Uterus (tissue), 4 donors: ENCODE data around the gene CDC42EP3. TPM values are rescaled to one million over a fixed set of nuclear protein-coding genes. Genes with fewer than 3 reads are reported as not detected.
A peak's percentile ranks its signal among the peaks of the same experiment; 100 is the strongest.

Experiments used
- DNase-seq, 2 donors: peaks; one replicate each; pipeline ENCODE4 v3.0.0-alpha.2; 2019 to 2020
- H3K27ac ChIP-seq, 2 donors: fragments of 200-600 bp; sonication (generic); 1 replicate in 1 of 2; 2 replicates in 1 of 2; pipeline ENCODE4 v1.5.1; 2016 to 2018
- H3K27me3 ChIP-seq, 2 donors: fragments of 200-600 bp; sonication (generic); one replicate each; pipeline ENCODE4 v1.5.1; 2018 to 2019; ENCODE audit warnings: control low read depth in 1 of 2
- H3K36me3 ChIP-seq, 2 donors: fragments of 200-600 bp; sonication (generic); one replicate each; pipeline ENCODE4 v1.5.1; 2019; ENCODE audit warnings: control low read depth in 1 of 2
- H3K4me1 ChIP-seq, 2 donors: fragments of 200-600 bp; sonication (generic); one replicate each; pipeline ENCODE4 v1.5.1; 2018 to 2019; ENCODE audit warnings: control low read depth in 1 of 2
- H3K4me3 ChIP-seq, 2 donors: fragments of 200-600 bp; sonication (generic); 1 replicate in 1 of 2; 2 replicates in 1 of 2; pipeline ENCODE4 v1.5.1; 2018 to 2019; ENCODE audit warnings: mild to moderate bottlenecking in 1 of 2
- H3K9me3 ChIP-seq, 2 donors: fragments of 200-600 bp; sonication (generic); one replicate each; pipeline ENCODE4 v1.5.1; 2019; ENCODE audit warnings: control low read depth in 1 of 2
- POLR2A ChIP-seq, 2 donors: fragments of 450-650 bp; IDR thresholded peaks; one replicate each; pipeline ENCODE4 v1.6.1; 2016; ENCODE audit warnings: antibody characterized with exemption in 2 of 2, mild to moderate bottlenecking in 1 of 2, moderate library complexity in 1 of 2
- intact Hi-C: fragments of 100-400 bp; cut with DNase I; formaldehyde crosslinking; loops from one replicate; pipeline ENCODE4 v1.15.1; 2023; ENCODE audit warnings: low total_unique reads
- total RNA-seq, 4 donors: library from RNA; depleted of rRNA in 3 of 4; stranded (reverse); fragments of >200 nt in 3 of 4; gene quantifications; one replicate each; pipeline versions ENCODE4 v1.1.0 to v1.2.4, GENCODE V29; 2014 to 2023
- TF ChIP-seq, protein P1 (sequence below), 4 experiments: fragments of 200-600 bp in 2 of 4; fragments of 450-650 bp in 2 of 4; sonication (generic) in 2 of 4; IDR thresholded peaks; one replicate each; pipeline ENCODE4 v1.5.1; 2016 to 2019; ENCODE audit warnings: antibody characterized with exemption in 4 of 4, mild to moderate bottlenecking in 2 of 4, moderate library complexity in 1 of 4
- donor health status: DM: yes; HTN: yes; CAD: no.

The CDC42EP3 gene
- total RNA-seq, 4 donors from 2014 or later: 24.7 to 93.0 (median 57.3) TPM

DNA sequence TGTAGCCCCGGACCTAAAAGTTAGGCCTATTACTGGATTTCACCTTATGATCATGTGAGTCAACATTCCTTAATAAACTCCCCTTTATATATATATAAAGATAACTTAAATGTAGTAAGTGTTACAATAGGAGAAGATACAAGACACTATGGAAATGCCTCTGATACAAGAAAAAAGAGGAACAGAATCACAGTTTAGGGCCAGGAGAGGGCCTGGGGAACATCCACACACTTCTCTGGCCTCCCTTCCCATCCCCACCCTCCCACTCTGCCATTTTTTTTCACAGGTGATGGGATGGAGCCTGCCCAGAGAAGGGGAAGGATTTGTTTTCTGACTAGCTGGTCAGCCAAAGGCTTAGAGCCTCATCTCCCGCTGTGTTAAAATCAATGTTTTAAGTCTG is 6.4 kb downstream of the CDC42EP3 start:
- intact Hi-C loops: no loop called here
- Histone ChIP-seq H3K27ac (peak overlapping the region; percentile 95 to 97), H3K27me3 (no peaks in the 10 kb centered on the region), H3K36me3 (no peaks in the 10 kb centered on the region), H3K4me3 (no peak overlapping the region), H3K4me1 (peaks cover 4 to 9% of the 10 kb centered on the region in 2 donors), H3K9me3 (no peaks in the 10 kb centered on the region)
- TF ChIP-seq POLR2A (IDR thresholded peaks at IDR 0.05): no peak
- TF ChIP-seq, protein P1, sequence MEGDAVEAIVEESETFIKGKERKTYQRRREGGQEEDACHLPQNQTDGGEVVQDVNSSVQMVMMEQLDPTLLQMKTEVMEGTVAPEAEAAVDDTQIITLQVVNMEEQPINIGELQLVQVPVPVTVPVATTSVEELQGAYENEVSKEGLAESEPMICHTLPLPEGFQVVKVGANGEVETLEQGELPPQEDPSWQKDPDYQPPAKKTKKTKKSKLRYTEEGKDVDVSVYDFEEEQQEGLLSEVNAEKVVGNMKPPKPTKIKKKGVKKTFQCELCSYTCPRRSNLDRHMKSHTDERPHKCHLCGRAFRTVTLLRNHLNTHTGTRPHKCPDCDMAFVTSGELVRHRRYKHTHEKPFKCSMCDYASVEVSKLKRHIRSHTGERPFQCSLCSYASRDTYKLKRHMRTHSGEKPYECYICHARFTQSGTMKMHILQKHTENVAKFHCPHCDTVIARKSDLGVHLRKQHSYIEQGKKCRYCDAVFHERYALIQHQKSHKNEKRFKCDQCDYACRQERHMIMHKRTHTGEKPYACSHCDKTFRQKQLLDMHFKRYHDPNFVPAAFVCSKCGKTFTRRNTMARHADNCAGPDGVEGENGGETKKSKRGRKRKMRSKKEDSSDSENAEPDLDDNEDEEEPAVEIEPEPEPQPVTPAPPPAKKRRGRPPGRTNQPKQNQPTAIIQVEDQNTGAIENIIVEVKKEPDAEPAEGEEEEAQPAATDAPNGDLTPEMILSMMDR (IDR thresholded peaks at IDR 0.05): no peak
- DNase-seq: no peak

- Histone ChIP-seq H3K4me3 (no peak overlapping the region), H3K27me3 (no peaks in the 10 kb centered on the region), H3K27ac (peak overlapping the region; percentile 95 to 97), H3K4me1 (peaks cover 8 to 11% of the 10 kb centered on the region in 2 donors), H3K36me3 (no peaks in the 10 kb centered on the region), H3K9me3 (no peaks in the 10 kb centered on the region)
- no peak for DNase-seq
- TF ChIP-seq POLR2A (IDR thresholded peaks at IDR 0.05): no peak
- TF ChIP-seq, protein P1 (IDR thresholded peaks at IDR 0.05): no peak
- intact Hi-C loops: no loop called here
These were observed 7.2 kb downstream of the CDC42EP3 start for GRCh38 chr2:37664231-37664643.

DNA sequence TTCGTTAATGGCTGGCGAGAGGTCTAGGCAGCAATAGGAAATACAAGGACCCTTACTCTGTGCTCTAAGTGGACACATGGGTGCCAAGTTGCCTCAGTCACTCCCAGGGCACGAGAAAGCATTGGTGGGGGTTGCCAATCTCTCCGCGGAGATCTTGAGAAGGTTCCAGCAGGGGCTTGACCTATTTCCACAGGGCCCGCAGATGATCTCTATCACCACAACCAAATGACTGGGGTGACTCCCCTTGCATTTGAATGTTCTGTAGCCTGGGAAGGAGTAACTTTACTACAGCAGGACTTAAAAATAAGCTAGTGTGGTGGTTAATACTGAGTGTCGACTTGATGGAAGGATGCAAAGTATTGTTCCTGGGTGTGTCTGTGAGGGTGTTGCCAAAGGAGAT is 8.1 kb downstream of the CDC42EP3 start:
- no peak overlapping the region for H3K4me3 ChIP-seq
- no peaks in the 10 kb centered on the region for H3K9me3 ChIP-seq
- DNase-seq: no peak
- peak overlapping the region; percentile 95 to 97 for H3K27ac ChIP-seq
- intact Hi-C loops: no loop called here
- H3K27me3 ChIP-seq: no peaks in the 10 kb centered on the region
- TF ChIP-seq, protein P1 (IDR thresholded peaks at IDR 0.05): no peak
- no peak for TF ChIP-seq POLR2A (IDR thresholded peaks at IDR 0.05)
- peaks cover 8 to 14% of the 10 kb centered on the region in 2 donors for H3K4me1 ChIP-seq
- no peaks in the 10 kb centered on the region for H3K36me3 ChIP-seq

GRCh38 chr2:37659723-37660122 is 11.7 kb downstream of the CDC42EP3 start:
- H3K4me3 ChIP-seq: no peak overlapping the region
- H3K36me3 ChIP-seq: no peaks in the 10 kb centered on the region
- no peaks in the 10 kb centered on the region for H3K9me3 ChIP-seq
- DNase-seq: no peak
- H3K27ac ChIP-seq: peak overlapping the region; percentile 27 to 95
- H3K27me3 ChIP-seq: no peaks in the 10 kb centered on the region
- H3K4me1 ChIP-seq: peaks cover 11 to 27% of the 10 kb centered on the region in 2 donors
- intact Hi-C loops: no loop called here
- TF ChIP-seq POLR2A (IDR thresholded peaks at IDR 0.05): no peak
- TF ChIP-seq, protein P1 (IDR thresholded peaks at IDR 0.05): no peak

GRCh38 chr2:37658682-37659081 is 12.8 kb downstream of the CDC42EP3 start:
- Histone ChIP-seq H3K27ac (peak overlapping the region; percentile 27 to 95), H3K36me3 (no peaks in the 10 kb centered on the region), H3K4me1 (peaks cover 16 to 27% of the 10 kb centered on the region in 2 donors), H3K9me3 (no peaks in the 10 kb centered on the region), H3K27me3 (no peaks in the 10 kb centered on the region), H3K4me3 (no peak overlapping the region)
- no peak for TF ChIP-seq POLR2A (IDR thresholded peaks at IDR 0.05)
- TF ChIP-seq, protein P1 (IDR thresholded peaks at IDR 0.05): no peak
- intact Hi-C loops: no loop called here
- no peak for DNase-seq
